Measurements from ENCODE around the gene GRK3. TPM values are rescaled to one million over a fixed set of nuclear protein-coding genes. Genes with fewer than 3 reads are reported as not detected.

The GRK3 gene
- total RNA-seq, 1 experiment from 2014 or later = 0.37 TPM

DNA sequence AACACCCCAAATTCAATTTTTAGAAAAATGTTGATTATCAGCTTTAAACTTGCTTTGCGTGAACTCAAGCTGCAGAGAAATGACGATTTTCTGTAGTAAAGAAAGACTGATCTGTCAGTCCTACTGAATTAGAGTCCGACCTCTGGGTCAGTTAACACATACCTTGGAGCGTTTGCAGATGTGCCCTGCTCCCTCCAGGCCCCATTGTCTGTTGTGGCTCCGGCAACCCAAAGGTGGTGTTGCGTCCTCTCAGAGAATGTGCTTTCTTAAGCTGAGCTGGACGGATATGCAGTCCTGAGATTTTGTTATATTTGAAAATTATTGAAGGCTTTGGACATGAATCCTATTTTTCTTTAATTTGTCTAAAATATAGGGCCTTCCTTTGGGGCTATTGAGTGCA, 146.0 kb downstream of the GRK3 start:
- H3K9me3 ChIP-seq (ENCODE audit: insufficient read depth, low read depth) = no peaks in the 10 kb centered on the region
- POLR2A ChIA-PET (ENCODE audit: unreplicated experiment) = no interaction called here

DNA sequence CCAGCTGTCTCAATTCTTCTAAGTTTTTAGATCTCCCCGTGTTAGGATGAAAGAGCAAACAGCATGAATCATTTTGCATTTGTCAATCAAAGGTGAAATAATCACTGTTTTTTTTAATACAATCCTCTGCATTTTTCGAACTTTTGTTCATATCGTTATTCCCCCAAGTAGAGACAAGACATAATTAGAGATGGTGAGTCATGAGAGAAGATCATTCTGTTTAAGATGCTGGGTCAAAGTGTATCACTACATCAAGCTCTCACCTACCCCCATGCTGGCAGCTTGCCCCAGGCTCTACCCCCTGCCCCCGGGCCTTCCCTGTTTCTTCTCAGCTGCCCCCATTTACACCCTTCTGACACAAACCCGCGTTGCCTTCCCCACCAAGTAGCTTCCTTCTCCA, 147.0 kb downstream of the GRK3 start:
- Histone ChIP-seq H3K4me2 (no peak overlapping the region), H3K27me3 (ENCODE audit: insufficient read depth, low read depth) (peaks cover 13% of the 10 kb centered on the region; the same call in 1 of the 2 replicates), H3K79me2 (ENCODE audit: low read depth) (no peaks in the 10 kb centered on the region), H3F3A (ENCODE audit: insufficient read depth, low read depth) (no peaks in the 10 kb centered on the region), H2AFZ (no peak overlapping the region), H3K4me1 (replicated peaks; ENCODE audit: insufficient read depth) (no peaks in the 10 kb centered on the region), H3K9me3 (ENCODE audit: insufficient read depth, low read depth) (no peaks in the 10 kb centered on the region), H3K36me3 (ENCODE audit: low read depth) (no peaks in the 10 kb centered on the region), H3K9me2 (ENCODE audit: insufficient read depth) (no peaks in the 10 kb centered on the region), H3K27ac (no peak overlapping the region), H3K4me3 (no peak overlapping the region), H4K20me1 (ENCODE audit: insufficient read depth) (no peaks in the 10 kb centered on the region)
- ChIA-PET POLR2A (ENCODE audit: unreplicated experiment) (no interaction called here), CTCF (no interaction called here)
- BruUV-seq (replicated peaks) = no TSS peak
- no peak for DNase-seq
- TF ChIP-seq, protein P1, sequence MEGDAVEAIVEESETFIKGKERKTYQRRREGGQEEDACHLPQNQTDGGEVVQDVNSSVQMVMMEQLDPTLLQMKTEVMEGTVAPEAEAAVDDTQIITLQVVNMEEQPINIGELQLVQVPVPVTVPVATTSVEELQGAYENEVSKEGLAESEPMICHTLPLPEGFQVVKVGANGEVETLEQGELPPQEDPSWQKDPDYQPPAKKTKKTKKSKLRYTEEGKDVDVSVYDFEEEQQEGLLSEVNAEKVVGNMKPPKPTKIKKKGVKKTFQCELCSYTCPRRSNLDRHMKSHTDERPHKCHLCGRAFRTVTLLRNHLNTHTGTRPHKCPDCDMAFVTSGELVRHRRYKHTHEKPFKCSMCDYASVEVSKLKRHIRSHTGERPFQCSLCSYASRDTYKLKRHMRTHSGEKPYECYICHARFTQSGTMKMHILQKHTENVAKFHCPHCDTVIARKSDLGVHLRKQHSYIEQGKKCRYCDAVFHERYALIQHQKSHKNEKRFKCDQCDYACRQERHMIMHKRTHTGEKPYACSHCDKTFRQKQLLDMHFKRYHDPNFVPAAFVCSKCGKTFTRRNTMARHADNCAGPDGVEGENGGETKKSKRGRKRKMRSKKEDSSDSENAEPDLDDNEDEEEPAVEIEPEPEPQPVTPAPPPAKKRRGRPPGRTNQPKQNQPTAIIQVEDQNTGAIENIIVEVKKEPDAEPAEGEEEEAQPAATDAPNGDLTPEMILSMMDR (conservative IDR thresholded peaks at IDR 0.05) = no peak
- no peak for TF ChIP-seq EZH2 (IDR thresholded peaks at IDR 0.05; ENCODE audit: low read depth)
- intact Hi-C loops (cut with micrococcal nuclease; ENCODE audit: unreplicated experiment) = no loop called here

More for the DNA sequence above, 146.0 kb downstream of the GRK3 start:
- H3K9me2 ChIP-seq (ENCODE audit: insufficient read depth) = no peaks in the 10 kb centered on the region
- H2AFZ ChIP-seq = no peak overlapping the region
- CTCF ChIA-PET = no interaction called here
- H3K79me2 ChIP-seq (ENCODE audit: low read depth) = no peaks in the 10 kb centered on the region
- no peak for DNase-seq
- no peaks in the 10 kb centered on the region for H3K4me1 ChIP-seq (replicated peaks; ENCODE audit: insufficient read depth)
- no peaks in the 10 kb centered on the region for H3F3A ChIP-seq (ENCODE audit: insufficient read depth, low read depth)
- no peak overlapping the region for H3K4me3 ChIP-seq
- intact Hi-C loops (cut with micrococcal nuclease; ENCODE audit: unreplicated experiment) = no loop called here
- H3K4me2 ChIP-seq = no peak overlapping the region
- no peaks in the 10 kb centered on the region for H3K36me3 ChIP-seq (ENCODE audit: low read depth)
- no peaks in the 10 kb centered on the region for H4K20me1 ChIP-seq (ENCODE audit: insufficient read depth)
- BruUV-seq (replicated peaks) = no TSS peak
- TF ChIP-seq EZH2 (IDR thresholded peaks at IDR 0.05; ENCODE audit: low read depth) = no peak
- TF ChIP-seq, protein P1 (conservative IDR thresholded peaks at IDR 0.05) = no peak
- H3K27ac ChIP-seq = no peak overlapping the region
- peaks cover 11% of the 10 kb centered on the region; the same call in 1 of the 2 replicates for H3K27me3 ChIP-seq (ENCODE audit: insufficient read depth, low read depth)

DNA sequence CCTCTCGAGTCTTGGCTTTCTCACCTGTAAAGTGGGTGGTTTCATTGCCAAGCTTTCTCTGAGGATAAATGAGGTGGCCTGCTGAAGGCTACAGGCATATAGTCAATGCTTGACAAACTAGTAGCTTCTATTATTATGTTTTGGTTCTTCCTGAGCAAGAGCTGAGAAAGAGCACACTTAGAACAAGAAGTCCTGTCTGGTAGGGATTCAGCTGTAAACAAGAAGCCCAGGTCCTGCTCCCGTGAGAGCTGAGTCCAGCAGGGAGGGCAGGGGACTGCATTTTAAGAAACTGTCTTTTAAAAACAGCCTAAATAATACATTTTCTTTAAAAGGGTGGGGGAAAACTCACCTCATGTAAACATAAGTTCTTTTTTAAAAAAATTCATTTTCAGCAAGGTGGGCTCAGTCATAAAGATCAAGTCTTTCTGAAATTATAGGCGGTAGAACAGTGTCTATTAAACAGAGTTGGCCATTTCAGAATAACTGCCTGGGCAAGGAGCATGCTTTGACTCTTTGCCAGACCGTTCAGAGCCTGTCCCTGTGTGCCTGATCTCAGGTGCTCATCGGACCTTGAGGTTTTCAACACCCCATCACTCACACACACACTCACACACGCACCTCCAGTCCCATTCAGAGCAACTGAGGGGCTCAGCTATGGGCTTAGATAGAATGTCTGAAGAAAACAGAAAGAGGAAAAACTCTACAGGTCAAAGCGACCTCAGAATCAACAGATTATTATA, 148.4 kb downstream of the GRK3 start:
- POLR2A ChIA-PET (ENCODE audit: unreplicated experiment) = no interaction called here
- CTCF ChIA-PET = interaction anchor here (0.6 kb wide), 1 partner anchor 13 kb away, joined by 5 read pairs; no protein-coding TSS in a partner anchor
- Histone ChIP-seq H3K4me1 (replicated peaks; ENCODE audit: insufficient read depth) (no peaks in the 10 kb centered on the region), H4K20me1 (ENCODE audit: insufficient read depth) (no peaks in the 10 kb centered on the region), H3K9me2 (ENCODE audit: insufficient read depth) (no peaks in the 10 kb centered on the region), H3K4me2 (no peak overlapping the region), H3K79me2 (ENCODE audit: low read depth) (no peaks in the 10 kb centered on the region), H3K4me3 (no peak overlapping the region), H3F3A (ENCODE audit: insufficient read depth, low read depth) (no peaks in the 10 kb centered on the region), H3K9me3 (ENCODE audit: insufficient read depth, low read depth) (no peaks in the 10 kb centered on the region), H2AFZ (no peak overlapping the region), H3K27me3 (ENCODE audit: insufficient read depth, low read depth) (peaks cover 25% of the 10 kb centered on the region; the same call in 1 of the 2 replicates), H3K27ac (no peak overlapping the region), H3K36me3 (ENCODE audit: low read depth) (no peaks in the 10 kb centered on the region)
- BruUV-seq (replicated peaks) = no TSS peak
- no peak for TF ChIP-seq EZH2 (IDR thresholded peaks at IDR 0.05; ENCODE audit: low read depth)
- TF ChIP-seq, protein P1 (conservative IDR thresholded peaks at IDR 0.05) = no peak
- DNase-seq = no peak
- intact Hi-C loops (cut with micrococcal nuclease; ENCODE audit: unreplicated experiment) = no loop called here
